Body of pancreas (tissue), 4 donors: ENCODE measurements around the gene TAAR6. TPM values are rescaled to one million over a fixed set of nuclear protein-coding genes. Genes with fewer than 3 reads are reported as not detected.
"Not testable (repeated sequence)": the region's sequence is repeated elsewhere in the genome, so short reads cannot be mapped to it uniquely, and the experiment has no call there.

Experiments used
- ATAC-seq: fragments of 150-250 bp; one replicate; pipeline ENCODE4 v1.9.1; 2016
- DNase-seq, 4 donors: peaks; one replicate each; pipeline ENCODE4 v3.0.0-alpha.2; 2019
- H3K27ac ChIP-seq, 4 donors: fragments of 200-600 bp; sonication (generic); 1 replicate in 3 of 4; 2 replicates in 1 of 4; pipeline versions ENCODE4 v1.5.1 to v1.6.1; 2016 to 2019; ENCODE audit warnings: mild to moderate bottlenecking in 1 of 4, mixed read lengths in 1 of 4, moderate library complexity in 1 of 4
- H3K27me3 ChIP-seq, 2 donors: fragments of 200-600 bp; sonication (generic); one replicate each; pipeline ENCODE4 v1.6.0; 2016; ENCODE audit warnings: mild to moderate bottlenecking in 1 of 2
- H3K36me3 ChIP-seq, 2 donors: fragments of 200-600 bp; sonication (generic); replicated peaks in 1 of 2; 2 replicates each; pipeline ENCODE4 v1.5.1; 2016; ENCODE audit warnings: low read depth in 2 of 2; ENCODE audit not compliant: insufficient read depth in 1 of 2
- H3K4me1 ChIP-seq: fragments of 200-600 bp; sonication (generic); one replicate; pipeline ENCODE4 v1.6.0; 2016
- H3K4me3 ChIP-seq, 2 donors: fragments of 200-600 bp; sonication (generic); 1 replicate in 1 of 2; 2 replicates in 1 of 2; pipeline ENCODE4 v1.5.1; 2016 to 2019
- H3K9me3 ChIP-seq, 3 donors: fragments of 200-600 bp; sonication (generic); 1 replicate in 2 of 3; 2 replicates in 1 of 3; pipeline ENCODE4 v1.5.1; 2016
- CTCF ChIP-seq, 7 experiments: fragments of 450-650 bp in 4 of 7; fragments of 200-600 bp in 3 of 7; sonication (generic) in 3 of 7; IDR thresholded peaks; one replicate each; pipeline ENCODE4 v1.5.1; 2016 to 2019; ENCODE audit warnings: antibody characterized with exemption in 7 of 7
- POLR2A ChIP-seq, 3 donors: fragments of 450-650 bp; IDR thresholded peaks; one replicate each; pipeline ENCODE4 v1.6.1; 2016; ENCODE audit warnings: antibody characterized with exemption in 3 of 3, mild to moderate bottlenecking in 2 of 3
- WGBS, 2 donors: methylation state at CpG; one replicate each; pipeline ENCODE4 v1.1.5; 2017; 5-methylcytosine and 5-hydroxymethylcytosine counted together
- intact Hi-C: fragments of 100-400 bp; cut with DNase I; formaldehyde crosslinking; loops from one replicate; pipeline ENCODE4 v1.15.1; 2023
- total RNA-seq, 2 donors: library from RNA; depleted of rRNA; stranded (reverse); fragments of >200 nt; gene quantifications; one replicate each; pipeline ENCODE4 v1.1.0, GENCODE V29; 2016

The TAAR6 gene
- total RNA-seq, 2 donors from 2014 or later: not detected

DNA sequence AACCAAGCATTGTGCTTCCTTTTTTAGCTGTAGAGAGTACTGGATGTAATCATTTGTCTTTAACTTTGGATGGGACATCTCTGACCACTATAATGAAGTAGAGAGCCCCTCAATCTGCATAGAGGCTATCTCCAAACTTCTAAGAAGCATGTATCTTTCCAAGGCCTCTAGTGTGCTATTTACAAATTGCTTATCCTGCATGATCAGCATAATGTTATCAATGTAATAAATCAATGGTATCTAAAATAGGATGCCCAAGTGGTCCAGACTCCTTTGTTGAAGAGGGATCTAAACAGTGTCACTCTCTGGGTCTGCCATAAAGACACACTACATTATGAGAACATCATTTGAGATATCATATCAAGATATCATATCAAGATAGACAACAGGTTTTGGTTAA, 25.3 kb upstream of the TAAR6 start:
- Histone ChIP-seq H3K36me3 (no peaks in the 10 kb centered on the region), H3K27me3 (no peaks in the 10 kb centered on the region), H3K4me1 (no peaks in the 10 kb centered on the region), H3K27ac (no peak overlapping the region), H3K4me3 (no peak overlapping the region), H3K9me3 (no peaks in the 10 kb centered on the region)
- ATAC-seq: no peak
- intact Hi-C loops: no loop called here
- TF ChIP-seq POLR2A (IDR thresholded peaks at IDR 0.05): no peak
- no peak for TF ChIP-seq CTCF (IDR thresholded peaks at IDR 0.05)
- no peak for DNase-seq

DNA sequence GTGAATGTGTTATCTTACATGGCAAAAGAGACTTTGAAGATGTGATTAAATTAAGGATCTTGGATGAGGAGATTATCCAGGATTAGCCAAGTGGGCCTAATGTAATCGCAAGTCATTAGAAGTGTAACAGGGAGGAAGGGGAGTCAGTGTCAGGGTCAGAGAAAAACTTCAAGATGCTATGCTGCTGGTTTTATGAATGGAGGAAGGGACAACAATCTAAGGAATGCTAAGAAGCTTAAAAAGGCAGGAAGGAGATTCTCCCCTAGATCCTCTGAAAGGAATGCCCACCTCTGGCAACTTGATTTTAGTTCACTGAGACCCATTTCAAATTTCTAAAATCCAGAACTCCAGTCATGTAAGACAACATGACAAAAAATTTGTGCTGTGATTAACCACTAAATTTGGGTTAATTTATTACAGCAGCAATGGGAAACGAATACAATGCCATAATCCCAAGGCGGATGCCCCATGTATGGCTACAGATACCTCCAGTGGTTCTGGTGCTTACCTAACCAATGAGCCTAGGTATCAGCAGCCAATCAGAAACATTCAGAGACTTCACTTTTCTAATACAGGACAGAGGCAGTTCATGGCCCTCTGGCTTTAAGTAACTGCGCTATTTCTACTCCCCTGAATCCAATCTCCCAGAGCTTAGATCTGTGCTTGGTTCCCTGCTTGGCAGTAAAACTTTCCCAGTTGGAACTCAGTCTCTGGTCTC, 21.2 kb upstream of the TAAR6 start:
- 85 to 93% methylated on average over 4 of the region's 4 CpGs for WGBS, 2 donors
- TF ChIP-seq CTCF (IDR thresholded peaks at IDR 0.05): no peak
- TF ChIP-seq POLR2A (IDR thresholded peaks at IDR 0.05): no peak
- Histone ChIP-seq H3K9me3 (no peaks in the 10 kb centered on the region), H3K4me3 (no peak overlapping the region), H3K4me1 (no peaks in the 10 kb centered on the region), H3K27me3 (no peaks in the 10 kb centered on the region), H3K27ac (no peak overlapping the region), H3K36me3 (no peaks in the 10 kb centered on the region)
- no peak for DNase-seq
- ATAC-seq: no peak
- intact Hi-C loops: no loop called here

- Histone ChIP-seq H3K4me1 (no peaks in the 10 kb centered on the region), H3K27me3 (no peaks in the 10 kb centered on the region), H3K27ac (no peak overlapping the region), H3K9me3 (no peaks in the 10 kb centered on the region), H3K36me3 (no peaks in the 10 kb centered on the region), H3K4me3 (no peak overlapping the region)
- intact Hi-C loops: no loop called here
- WGBS, 2 donors: 84 to 85% methylated on average over 4 of the region's 4 CpGs
- no peak for DNase-seq
- no peak for ATAC-seq
- TF ChIP-seq POLR2A (IDR thresholded peaks at IDR 0.05): no peak
These were observed 18.9 kb upstream of the TAAR6 start for GRCh38 chr6:132551214-132551613.

DNA sequence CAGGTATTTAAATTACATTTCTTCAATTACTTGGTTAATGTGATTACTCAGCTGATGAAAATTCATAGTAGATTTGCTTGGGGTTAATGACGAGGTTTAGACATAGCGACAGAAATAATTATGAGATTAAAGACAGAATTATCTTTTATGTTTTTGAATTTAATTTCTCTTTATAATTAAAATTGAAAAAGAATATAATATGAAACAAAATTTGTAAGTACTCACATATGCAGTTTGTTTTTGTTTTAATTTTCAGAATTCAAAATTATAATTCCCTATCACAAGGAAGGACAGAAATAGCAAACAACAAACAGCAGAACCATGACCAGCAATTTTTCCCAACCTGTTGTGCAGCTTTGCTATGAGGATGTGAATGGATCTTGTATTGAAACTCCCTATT, 17.8 kb upstream of the TAAR6 start, which contains the start of gene TAAR8:
Gene TAAR8, plus strand, starts transcription at position 301 of the 400 bp plus-strand sequence. Its CDS starts 21 bp downstream, at position 322.
- no peaks in the 10 kb centered on the region for H3K4me1 ChIP-seq
- H3K36me3 ChIP-seq: no peaks in the 10 kb centered on the region
- WGBS, 2 donors: 86 to 89% methylated on average over 2 of the region's 2 CpGs
- TF ChIP-seq POLR2A (IDR thresholded peaks at IDR 0.05) (no peak), CTCF (IDR thresholded peaks at IDR 0.05) (no peak)
- no peak for DNase-seq
- intact Hi-C loops: no loop called here
- H3K27ac ChIP-seq: no peak within 1 kb of the TSS
- H3K27me3 ChIP-seq: no peaks in the 10 kb centered on the region
- no peak for ATAC-seq
- H3K4me3 ChIP-seq: no peak within 1 kb of the TSS
- no peaks in the 10 kb centered on the region for H3K9me3 ChIP-seq

- DNase-seq, H3K9me3 ChIP-seq, H3K4me1 ChIP-seq, H3K36me3 ChIP-seq, ATAC-seq, H3K4me3 ChIP-seq, H3K27ac ChIP-seq, H3K27me3 ChIP-seq, intact Hi-C loops: not testable (repeated sequence)
- whole genome bisulfite sequencing, 2 donors: 61 to 68% methylated on average over 3 of the region's 3 CpGs
These were observed 10.0 kb upstream of the TAAR6 start for GRCh38 chr6:132560087-132560486.

DNA sequence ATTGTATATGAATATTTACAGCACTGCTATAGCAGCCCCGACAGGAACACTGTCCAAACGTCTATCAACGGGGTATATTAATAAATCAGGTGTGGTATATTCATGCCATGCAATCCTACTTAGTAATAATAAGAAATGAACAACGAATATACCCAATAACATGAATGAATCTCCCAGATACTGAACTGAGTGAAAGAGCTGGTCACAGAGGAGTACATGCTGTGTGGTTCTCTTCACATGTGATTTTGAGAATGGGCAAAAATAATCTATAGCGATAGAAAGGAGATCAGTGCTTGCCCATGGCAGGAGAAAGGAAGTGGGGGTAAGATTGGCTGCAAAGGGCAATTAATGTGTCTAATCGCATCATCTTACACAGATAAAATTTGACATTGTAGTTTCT, 3.7 kb upstream of the TAAR6 start:
- H3K4me1 ChIP-seq: no peaks in the 10 kb centered on the region

More for the DNA sequence above, 3.7 kb upstream of the TAAR6 start:
- no peak for DNase-seq
- Histone ChIP-seq H3K36me3 (no peaks in the 10 kb centered on the region), H3K9me3 (no peaks in the 10 kb centered on the region), H3K4me3 (no peak overlapping the region), H3K27me3 (no peaks in the 10 kb centered on the region), H3K27ac (no peak overlapping the region)
- TF ChIP-seq POLR2A (IDR thresholded peaks at IDR 0.05) (no peak), CTCF (IDR thresholded peaks at IDR 0.05) (no peak)
- ATAC-seq: no peak
- intact Hi-C loops: no loop called here
- 80 to 82% methylated on average over 6 of the region's 6 CpGs for WGBS, 2 donors
